Measurements from ENCODE around the gene ALKBH6. TPM values are rescaled to one million over a fixed set of nuclear protein-coding genes. Genes with fewer than 3 reads are reported as not detected.

ALKBH6 gene
- total and polyA plus RNA-seq, 2 experiments from 2014 or later: 33.6 to 51.4 TPM

GRCh38 chr19:35990156-35990555 is 23.9 kb downstream of the ALKBH6 start (continued):
- TF ChIP-seq ZNF462 (CRISPR knock-in tag; IDR thresholded peaks at IDR 0.05) (no peak), EZH2 (IDR thresholded peaks at IDR 0.05; ENCODE audit: low read depth, unreplicated experiment) (no peak), CREB1 (CRISPR knock-in tag; IDR thresholded peaks at IDR 0.05; ENCODE audit: low read depth) (no peak), REST (IDR thresholded peaks at IDR 0.05; ENCODE audit: unreplicated experiment) (no peak)

- Histone ChIP-seq H2AFZ (no peak overlapping the region), H3K27me3 (ENCODE audit: insufficient read depth) (peaks cover 10% of the 10 kb centered on the region), H3K4me1 (ENCODE audit: insufficient read depth) (no peaks in the 10 kb centered on the region), H3K27ac (ENCODE audit: low read depth) (no peak overlapping the region), H3K36me3 (ENCODE audit: insufficient read depth) (no peaks in the 10 kb centered on the region), H3K79me2 (replicated peaks; ENCODE audit: insufficient read depth) (no peaks in the 10 kb centered on the region), H3K4me3 (no peak overlapping the region), H3K4me2 (no peak overlapping the region), H3F3A (replicated peaks; ENCODE audit: low read depth) (0 out of 2 replicates have a peak, but pooled peaks cover 3% of the 10 kb centered on the region), H3K9me2 (ENCODE audit: insufficient read depth) (no peaks in the 10 kb centered on the region), H4K20me1 (replicated peaks; ENCODE audit: insufficient read depth) (no peaks in the 10 kb centered on the region)
- Mint-ChIP-seq H3K4me1 (no peaks in the 10 kb centered on the region; the same call in 2 of the 3 replicates), H3K4me3 (no peak overlapping the region), H3K27me3 (ENCODE audit: insufficient read depth, low read depth, poor library complexity) (peaks cover 19% of the 10 kb centered on the region), H3K9me3 (no peaks in the 10 kb centered on the region; the same call in 2 of the 3 replicates), H3K36me3 (ENCODE audit: low read depth) (no peaks in the 10 kb centered on the region), H3K27ac (no peak overlapping the region)
- no peak for DNase-seq (ENCODE audit: low spot score)
- no peak for ATAC-seq
- TF ChIP-seq STAT1 (IDR thresholded peaks at IDR 0.05; ENCODE audit: unreplicated experiment) (no peak), REST (IDR thresholded peaks at IDR 0.05; ENCODE audit: unreplicated experiment) (no peak), EZH2phosphoT487 (IDR thresholded peaks at IDR 0.05; ENCODE audit: unreplicated experiment) (no peak), CREB1 (CRISPR knock-in tag; IDR thresholded peaks at IDR 0.05; ENCODE audit: low read depth) (no peak), JUNB (IDR thresholded peaks at IDR 0.05; ENCODE audit: unreplicated experiment) (no peak), EZH2 (IDR thresholded peaks at IDR 0.05; ENCODE audit: low read depth, unreplicated experiment) (no peak), ETS1 (IDR thresholded peaks at IDR 0.05) (no peak), NANOG (IDR thresholded peaks at IDR 0.05; ENCODE audit: borderline replicate concordance) (no peak), POLR2AphosphoS5 (IDR thresholded peaks at IDR 0.05; ENCODE audit: low read depth) (no peak), ZNF114 (CRISPR knock-in tag; IDR thresholded peaks at IDR 0.05) (no peak)
These were observed 25.2 kb downstream of the ALKBH6 start for GRCh38 chr19:35988824-35989223.
